Measurements from ENCODE around the gene OR2T29. TPM values are rescaled to one million over a fixed set of nuclear protein-coding genes. Genes with fewer than 3 reads are reported as not detected.

The OR2T29 gene
- total and polyA plus RNA-seq, 12 donors = not detected

DNA sequence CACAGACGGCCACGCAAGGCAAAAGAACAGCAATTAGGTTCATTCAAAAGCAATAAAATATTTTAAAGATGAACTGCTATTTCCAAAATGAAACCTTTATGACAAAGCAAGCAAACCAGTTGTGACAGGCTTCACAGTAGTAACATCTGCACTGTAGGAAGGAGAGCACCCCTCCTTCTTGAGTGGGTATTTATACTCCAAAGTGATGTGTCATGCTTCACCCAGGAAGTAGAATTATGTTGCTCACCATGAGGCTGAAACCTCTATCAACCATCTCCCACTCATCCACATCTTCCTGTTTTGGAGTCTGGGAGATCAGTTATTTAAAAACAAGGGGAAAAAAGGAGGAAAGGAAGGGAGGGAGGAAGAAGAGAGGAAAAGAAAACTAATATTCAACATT, 34.0 kb upstream of the OR2T29 start:
- Histone ChIP-seq H3K36me3 (no peaks in the 10 kb centered on the region), H3K9me3 (no peaks in the 10 kb centered on the region), H3K4me3 (no peak overlapping the region), H3K27ac (no peak overlapping the region), H3K27me3 (peaks cover 0 to 3% (median 0%) of the 10 kb centered on the region in 7 donors), H3K4me1 (no peaks in the 10 kb centered on the region)
- WGBS, 2 donors = 72 to 75% methylated on average over 2 of the region's 2 CpGs
- TF ChIP-seq, protein P1, sequence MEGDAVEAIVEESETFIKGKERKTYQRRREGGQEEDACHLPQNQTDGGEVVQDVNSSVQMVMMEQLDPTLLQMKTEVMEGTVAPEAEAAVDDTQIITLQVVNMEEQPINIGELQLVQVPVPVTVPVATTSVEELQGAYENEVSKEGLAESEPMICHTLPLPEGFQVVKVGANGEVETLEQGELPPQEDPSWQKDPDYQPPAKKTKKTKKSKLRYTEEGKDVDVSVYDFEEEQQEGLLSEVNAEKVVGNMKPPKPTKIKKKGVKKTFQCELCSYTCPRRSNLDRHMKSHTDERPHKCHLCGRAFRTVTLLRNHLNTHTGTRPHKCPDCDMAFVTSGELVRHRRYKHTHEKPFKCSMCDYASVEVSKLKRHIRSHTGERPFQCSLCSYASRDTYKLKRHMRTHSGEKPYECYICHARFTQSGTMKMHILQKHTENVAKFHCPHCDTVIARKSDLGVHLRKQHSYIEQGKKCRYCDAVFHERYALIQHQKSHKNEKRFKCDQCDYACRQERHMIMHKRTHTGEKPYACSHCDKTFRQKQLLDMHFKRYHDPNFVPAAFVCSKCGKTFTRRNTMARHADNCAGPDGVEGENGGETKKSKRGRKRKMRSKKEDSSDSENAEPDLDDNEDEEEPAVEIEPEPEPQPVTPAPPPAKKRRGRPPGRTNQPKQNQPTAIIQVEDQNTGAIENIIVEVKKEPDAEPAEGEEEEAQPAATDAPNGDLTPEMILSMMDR (IDR thresholded peaks at IDR 0.05) = no peak
- no peak for ATAC-seq
- DNase-seq = no peak
- intact Hi-C loops (cut with DNase I) = no loop called here

DNA sequence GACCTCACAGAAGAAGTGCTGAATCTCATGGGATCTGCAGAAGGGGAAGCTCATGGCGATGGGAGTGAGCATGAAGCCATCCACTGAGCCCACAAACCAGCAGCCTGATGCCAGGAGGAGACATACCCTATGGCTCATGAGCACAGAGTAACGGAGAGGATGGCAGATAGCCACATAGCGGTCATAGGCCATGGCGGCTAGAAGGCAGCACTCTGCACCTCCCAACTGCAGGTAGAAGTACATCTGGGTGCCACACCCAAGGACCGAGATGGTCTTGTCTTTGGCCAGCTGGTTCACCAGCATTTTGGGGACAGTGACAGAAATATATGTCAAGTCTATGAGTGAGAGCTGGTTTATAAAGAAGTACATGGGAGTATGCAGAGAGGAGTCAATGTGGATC, 30.7 kb upstream of the OR2T29 start:
- WGBS, 2 donors = 81 to 86% methylated on average over 5 of the region's 5 CpGs
- DNase-seq = no peak
- H3K27me3 ChIP-seq = no peaks in the 10 kb centered on the region
- H3K36me3 ChIP-seq = no peaks in the 10 kb centered on the region
- no peak overlapping the region for H3K27ac ChIP-seq
- intact Hi-C loops (cut with DNase I) = no loop called here
- no peak overlapping the region for H3K4me3 ChIP-seq
- no peaks in the 10 kb centered on the region for H3K9me3 ChIP-seq
- TF ChIP-seq, protein P1 (IDR thresholded peaks at IDR 0.05) = no peak
- no peaks in the 10 kb centered on the region for H3K4me1 ChIP-seq
- no peak for ATAC-seq

DNA sequence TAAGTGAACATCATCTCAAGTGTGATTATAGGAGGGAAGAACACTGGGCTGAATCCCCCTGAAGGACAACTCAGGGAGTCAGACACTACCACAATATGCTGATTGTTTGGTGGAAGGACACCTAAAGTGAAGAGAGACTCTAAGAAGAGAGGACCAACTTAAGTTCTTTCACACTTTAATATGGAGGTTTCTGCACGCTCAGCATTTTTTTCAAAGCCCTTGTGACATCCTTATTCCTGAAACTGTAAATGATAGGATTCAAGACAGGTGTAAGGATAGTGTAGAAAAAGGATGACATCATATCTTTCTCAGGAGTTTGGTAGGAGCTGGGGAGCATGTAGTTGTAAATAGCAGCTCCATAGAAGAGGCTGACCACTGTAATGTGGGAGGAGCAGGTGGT, 30.1 kb upstream of the OR2T29 start:
- TF ChIP-seq, protein P1 (IDR thresholded peaks at IDR 0.05) = no peak
- H3K4me3 ChIP-seq = no peak overlapping the region
- no peak overlapping the region for H3K27ac ChIP-seq
- H3K36me3 ChIP-seq = no peaks in the 10 kb centered on the region
- intact Hi-C loops (cut with DNase I) = no loop called here
- no peaks in the 10 kb centered on the region for H3K27me3 ChIP-seq
- ATAC-seq (no peak), DNase-seq (no peak)
- no peaks in the 10 kb centered on the region for H3K9me3 ChIP-seq
- WGBS, 2 donors = 67 to 80% methylated on average over 1 of the region's 1 CpG
- no peaks in the 10 kb centered on the region for H3K4me1 ChIP-seq

DNA sequence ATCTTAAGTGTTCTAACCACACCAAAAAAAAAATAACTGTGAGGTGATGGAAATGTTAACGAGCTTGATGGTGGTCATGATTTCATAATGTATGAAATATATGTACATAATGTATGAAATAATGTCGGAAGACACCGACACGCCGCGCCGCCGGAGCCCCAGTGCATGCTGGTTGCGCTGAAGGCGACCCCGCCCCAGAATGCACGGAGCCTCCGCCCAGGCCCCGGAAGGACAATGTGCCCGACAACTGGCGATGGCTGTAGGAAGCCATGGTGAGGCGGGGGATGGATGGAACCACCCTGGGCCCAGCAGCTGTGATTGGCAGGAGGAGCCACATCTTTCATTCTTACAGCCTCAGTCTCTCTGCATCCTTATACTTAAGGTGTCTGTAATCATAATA, 27.5 kb upstream of the OR2T29 start:
- Histone ChIP-seq H3K4me3 (no peak overlapping the region), H3K9me3 (no peaks in the 10 kb centered on the region), H3K27me3 (no peaks in the 10 kb centered on the region), H3K4me1 (no peaks in the 10 kb centered on the region), H3K27ac (no peak overlapping the region), H3K36me3 (no peaks in the 10 kb centered on the region)
- intact Hi-C loops (cut with DNase I) = no loop called here
- WGBS, 2 donors = 86 to 92% methylated on average over 17 of the region's 17 CpGs
- TF ChIP-seq, protein P1 (IDR thresholded peaks at IDR 0.05) = no peak
- ATAC-seq (no peak), DNase-seq (no peak)

DNA sequence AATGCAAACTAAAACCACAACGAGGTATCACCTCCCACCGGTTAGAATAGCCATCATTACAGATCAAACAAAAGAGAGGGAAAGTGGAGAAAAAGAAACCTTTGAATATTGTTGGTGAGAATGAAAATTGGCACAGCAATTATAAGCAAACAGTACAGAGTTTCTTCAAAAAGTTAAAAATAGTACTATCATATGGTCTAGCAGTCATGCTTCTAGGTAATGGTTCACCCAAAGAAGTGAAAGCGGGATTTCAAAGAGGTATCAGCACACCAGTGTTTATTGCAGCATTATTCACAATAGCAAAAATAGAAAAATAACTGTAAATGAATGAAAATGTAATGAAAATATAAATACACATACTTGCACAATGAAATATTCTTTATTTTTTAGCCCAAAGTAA, 26.8 kb upstream of the OR2T29 start:
- no peak overlapping the region for H3K27ac ChIP-seq
- H3K27me3 ChIP-seq = no peaks in the 10 kb centered on the region
- intact Hi-C loops (cut with DNase I) = no loop called here
- no peaks in the 10 kb centered on the region for H3K36me3 ChIP-seq
- TF ChIP-seq, protein P1 (IDR thresholded peaks at IDR 0.05) = no peak
- ATAC-seq (no peak), DNase-seq (no peak)
- no peak overlapping the region for H3K4me3 ChIP-seq
- H3K9me3 ChIP-seq = no peaks in the 10 kb centered on the region
- WGBS, 2 donors = 72 to 79% methylated on average over 3 of the region's 3 CpGs
- no peaks in the 10 kb centered on the region for H3K4me1 ChIP-seq
